ENCODE data around the gene CSNK1E. TPM values are rescaled to one million over a fixed set of nuclear protein-coding genes. Genes with fewer than 3 reads are reported as not detected.

Gene CSNK1E
- total RNA-seq, 6 donors from 2014 or later, result 94.1 to 345 (median 123) TPM

GRCh38 chr22:38258895-38259294, 58.3 kb downstream of the CSNK1E start:
- H3K27me3 ChIP-seq, result no peaks in the 10 kb centered on the region
- H3K4me3 ChIP-seq, result no peak overlapping the region
- 32 to 38% methylated on average over 8 of the region's 8 CpGs for WGBS, 2 donors
- no peaks in the 10 kb centered on the region for H3K9me3 ChIP-seq
- H3K27ac ChIP-seq, result peak overlapping the region; percentile 58 to 77 (median 74)
- TF ChIP-seq POLR2AphosphoS5 (IDR thresholded peaks at IDR 0.05), result peak; percentile 68 to 87
- no peak for TF ChIP-seq POLR2A (IDR thresholded peaks at IDR 0.05)
- peak; percentile 84 to 91 (median 90) for TF ChIP-seq EP300 (IDR thresholded peaks at IDR 0.05)
- H3K4me1 ChIP-seq, result peaks cover 54 to 73% (median 64%) of the 10 kb centered on the region in 4 donors
- no peak for DNase-seq
- H3K36me3 ChIP-seq, result peaks cover 0 to 14% (median 0%) of the 10 kb centered on the region in 4 donors
- no peak for ATAC-seq (ENCODE audit: low FRiP score in 2 of 2)

- 74 to 78% methylated on average over 4 of the region's 4 CpGs for WGBS, 2 donors
- Histone ChIP-seq H3K4me3 (no peak overlapping the region), H3K27me3 (no peaks in the 10 kb centered on the region), H3K9me3 (no peaks in the 10 kb centered on the region), H3K4me1 (peaks cover 53 to 69% (median 63%) of the 10 kb centered on the region in 4 donors), H3K36me3 (peaks cover 0 to 2% (median 0%) of the 10 kb centered on the region in 4 donors), H3K27ac (peak overlapping the region; percentile 58 to 77 (median 74))
- ATAC-seq (ENCODE audit: low FRiP score in 2 of 2) (no peak), DNase-seq (no peak)
- TF ChIP-seq POLR2AphosphoS5 (IDR thresholded peaks at IDR 0.05) (no peak), EP300 (IDR thresholded peaks at IDR 0.05) (no peak), CTCF (IDR thresholded peaks at IDR 0.05) (no peak), POLR2A (IDR thresholded peaks at IDR 0.05) (no peak)
Measured at GRCh38 chr22:38257650-38258250, 59.5 kb downstream of the CSNK1E start.

GRCh38 chr22:38257181-38257580, 60.1 kb downstream of the CSNK1E start:
- H3K4me1 ChIP-seq, result peaks cover 47 to 66% (median 58%) of the 10 kb centered on the region in 4 donors
- TF ChIP-seq POLR2AphosphoS5 (IDR thresholded peaks at IDR 0.05), result no peak
- no peak for TF ChIP-seq CTCF (IDR thresholded peaks at IDR 0.05)
- 53 to 59% methylated on average over 14 of the region's 14 CpGs for WGBS, 2 donors
- no peaks in the 10 kb centered on the region for H3K9me3 ChIP-seq
- H3K4me3 ChIP-seq, result no peak overlapping the region
- peak overlapping the region; percentile 58 to 77 (median 74) for H3K27ac ChIP-seq
- peak in 1 of 2 donors; percentile 65 for ATAC-seq (ENCODE audit: low FRiP score in 2 of 2)
- H3K27me3 ChIP-seq, result no peaks in the 10 kb centered on the region
- DNase-seq, result no peak
- no peaks in the 10 kb centered on the region for H3K36me3 ChIP-seq

- H3K4me1 ChIP-seq, result peaks cover 43 to 65% (median 58%) of the 10 kb centered on the region in 4 donors
- 90 to 95% methylated on average over 2 of the region's 2 CpGs for WGBS, 2 donors
- no peaks in the 10 kb centered on the region for H3K27me3 ChIP-seq
- H3K36me3 ChIP-seq, result no peaks in the 10 kb centered on the region
- DNase-seq (no peak), ATAC-seq (ENCODE audit: low FRiP score in 2 of 2) (no peak)
- no peaks in the 10 kb centered on the region for H3K9me3 ChIP-seq
- TF ChIP-seq CTCF (IDR thresholded peaks at IDR 0.05) (no peak), EP300 (IDR thresholded peaks at IDR 0.05) (no peak), POLR2AphosphoS5 (IDR thresholded peaks at IDR 0.05) (no peak), POLR2A (IDR thresholded peaks at IDR 0.05) (no peak)
- H3K27ac ChIP-seq, result peak overlapping the region in 3 of 4 donors; percentile 26 to 77 (median 58)
- H3K4me3 ChIP-seq, result no peak overlapping the region
Measured at GRCh38 chr22:38255697-38256096, 61.5 kb downstream of the CSNK1E start.

GRCh38 chr22:38251341-38251692, 65.9 kb downstream of the CSNK1E start:
- Histone ChIP-seq H3K4me1 (peaks cover 15 to 41% (median 25%) of the 10 kb centered on the region in 4 donors), H3K27ac (peak overlapping the region in 2 of 4 donors; percentile 28 to 54), H3K27me3 (no peaks in the 10 kb centered on the region), H3K9me3 (no peaks in the 10 kb centered on the region), H3K4me3 (no peak overlapping the region), H3K36me3 (peaks cover 0 to 21% (median 16%) of the 10 kb centered on the region in 4 donors)
- WGBS, 2 donors, result 60 to 86% methylated on average over 3 to 7 of the region's 7 CpGs
- no peak for DNase-seq
- TF ChIP-seq POLR2A (IDR thresholded peaks at IDR 0.05), result no peak
- TF ChIP-seq EP300 (IDR thresholded peaks at IDR 0.05), result no peak
- TF ChIP-seq POLR2AphosphoS5 (IDR thresholded peaks at IDR 0.05), result no peak
- TF ChIP-seq CTCF (IDR thresholded peaks at IDR 0.05), result no peak
- no peak for ATAC-seq (ENCODE audit: low FRiP score in 2 of 2)

Data from upper lobe of left lung (tissue), 6 donors.